Measurements from ENCODE around the gene CSNK2A3. TPM values are rescaled to one million over a fixed set of nuclear protein-coding genes. Genes with fewer than 3 reads are reported as not detected.

The CSNK2A3 gene
- total RNA-seq, 1 experiment from 2014 or later = 1.7 TPM

- Histone ChIP-seq H3K23me2 (ENCODE audit: insufficient read length, low read depth, low read length, poor library complexity, severe bottlenecking) (no peaks in the 10 kb centered on the region), H3K23ac (ENCODE audit: insufficient read length, low read depth, low read length) (no peak overlapping the region), H2BK5ac (ENCODE audit: insufficient read length, low read length) (no peak overlapping the region), H2AK5ac (ENCODE audit: insufficient read length, low read length) (no peak overlapping the region), H3K27ac (ENCODE audit: insufficient read length, low read depth, low read length) (no peak overlapping the region), H4K5ac (ENCODE audit: insufficient read length, low read depth, low read length) (no peak overlapping the region), H4K8ac (replicated peaks; ENCODE audit: insufficient read length, low read depth, low read length) (no peak overlapping the region), H2BK120ac (ENCODE audit: low read depth, low read length, poor library complexity, severe bottlenecking) (no peak overlapping the region), H3K14ac (ENCODE audit: insufficient read depth, low read length) (no peak overlapping the region), H2BK15ac (ENCODE audit: low read depth, low read length) (no peak overlapping the region), H3K79me1 (ENCODE audit: insufficient read depth, low read depth, low read length, poor library complexity, severe bottlenecking) (no peaks in the 10 kb centered on the region), H2BK20ac (ENCODE audit: low read depth, low read length, poor library complexity, severe bottlenecking) (no peak overlapping the region), H3T11ph (ENCODE audit: low read length) (no peak overlapping the region), H2BK12ac (ENCODE audit: insufficient read length, low read depth, low read length) (no peak overlapping the region), H3K56ac (ENCODE audit: insufficient read length, low read depth, low read length) (no peak overlapping the region), H3K4me1 (ENCODE audit: insufficient read depth, low read length) (no peaks in the 10 kb centered on the region), H3K79me2 (ENCODE audit: insufficient read depth, low read length) (no peaks in the 10 kb centered on the region), H4K20me1 (ENCODE audit: control insufficient read depth, insufficient read depth, insufficient read length) (no peaks in the 10 kb centered on the region), H3K27me3 (ENCODE audit: insufficient read depth, low read length) (no peaks in the 10 kb centered on the region), H3K4me2 (ENCODE audit: insufficient read depth, insufficient read length, low read length) (no peak overlapping the region), H2AFZ (ENCODE audit: low read length) (no peak overlapping the region), H3K9ac (ENCODE audit: extremely low read depth, insufficient read length, low read length) (no peak overlapping the region), H3K9me3 (ENCODE audit: control insufficient read depth, low read depth, low read length) (no peaks in the 10 kb centered on the region), H4K91ac (ENCODE audit: insufficient read length, low read depth, low read length) (no peak overlapping the region), H3K4ac (ENCODE audit: low read depth, low read length) (no peak overlapping the region), H3K18ac (ENCODE audit: insufficient read length, low read depth, low read length) (no peak overlapping the region)
- Mint-ChIP-seq H3K9me3 (no peaks in the 10 kb centered on the region), H3K4me1 (peaks cover 10 to 11% of the 10 kb centered on the region in 2 experiments; a peak in 3 of 4 replicates), H3K36me3 (ENCODE audit: insufficient read depth in 1 of 3, low read depth in 3 of 3) (no peaks in the 10 kb centered on the region), H3K4me3 (no peak overlapping the region), H3K27me3 (ENCODE audit: low read depth) (peaks cover 2% of the 10 kb centered on the region), H3K27ac (no peak overlapping the region)
- TF ChIP-seq CTCF (conservative IDR thresholded peaks at IDR 0.05) = no peak
- WGBS (ENCODE audit: extremely low coverage, insufficient read length, low lambda C conversion rate) = no CpG with 5 or more reads among the region's 1 CpG
- no peak for DNase-seq
These were observed 14.7 kb downstream of the CSNK2A3 start for GRCh38 chr11:11338304-11338703.

All from H9 (cell line).